Measurements from ENCODE around the gene BCL11A.

Gene BCL11A

DNA sequence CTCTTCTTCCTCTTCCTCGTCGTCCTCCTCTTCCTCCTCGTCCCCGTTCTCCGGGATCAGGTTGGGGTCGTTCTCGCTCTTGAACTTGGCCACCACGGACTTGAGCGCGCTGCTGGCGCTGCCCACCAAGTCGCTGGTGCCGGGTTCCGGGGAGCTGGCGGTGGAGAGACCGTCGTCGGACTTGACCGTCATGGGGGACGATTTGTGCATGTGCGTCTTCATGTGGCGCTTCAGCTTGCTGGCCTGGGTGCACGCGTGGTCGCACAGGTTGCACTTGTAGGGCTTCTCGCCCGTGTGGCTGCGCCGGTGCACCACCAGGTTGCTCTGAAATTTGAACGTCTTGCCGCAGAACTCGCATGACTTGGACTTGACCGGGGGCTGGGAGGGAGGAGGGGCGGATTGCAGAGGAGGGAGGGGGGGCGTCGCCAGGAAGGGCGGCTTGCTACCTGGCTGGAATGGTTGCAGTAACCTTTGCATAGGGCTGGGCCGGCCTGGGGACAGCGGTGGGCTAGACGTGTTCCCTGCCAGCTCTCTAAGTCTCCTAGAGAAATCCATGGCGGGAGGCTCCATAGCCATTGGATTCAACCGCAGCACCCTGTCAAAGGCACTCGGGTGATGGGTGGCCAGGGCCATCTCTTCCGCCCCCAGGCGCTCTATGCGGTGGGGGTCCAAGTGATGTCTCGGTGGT lies 91.9 kb downstream of the BCL11A start:
- no peak for DNase-seq (ENCODE audit: low spot score)

DNA sequence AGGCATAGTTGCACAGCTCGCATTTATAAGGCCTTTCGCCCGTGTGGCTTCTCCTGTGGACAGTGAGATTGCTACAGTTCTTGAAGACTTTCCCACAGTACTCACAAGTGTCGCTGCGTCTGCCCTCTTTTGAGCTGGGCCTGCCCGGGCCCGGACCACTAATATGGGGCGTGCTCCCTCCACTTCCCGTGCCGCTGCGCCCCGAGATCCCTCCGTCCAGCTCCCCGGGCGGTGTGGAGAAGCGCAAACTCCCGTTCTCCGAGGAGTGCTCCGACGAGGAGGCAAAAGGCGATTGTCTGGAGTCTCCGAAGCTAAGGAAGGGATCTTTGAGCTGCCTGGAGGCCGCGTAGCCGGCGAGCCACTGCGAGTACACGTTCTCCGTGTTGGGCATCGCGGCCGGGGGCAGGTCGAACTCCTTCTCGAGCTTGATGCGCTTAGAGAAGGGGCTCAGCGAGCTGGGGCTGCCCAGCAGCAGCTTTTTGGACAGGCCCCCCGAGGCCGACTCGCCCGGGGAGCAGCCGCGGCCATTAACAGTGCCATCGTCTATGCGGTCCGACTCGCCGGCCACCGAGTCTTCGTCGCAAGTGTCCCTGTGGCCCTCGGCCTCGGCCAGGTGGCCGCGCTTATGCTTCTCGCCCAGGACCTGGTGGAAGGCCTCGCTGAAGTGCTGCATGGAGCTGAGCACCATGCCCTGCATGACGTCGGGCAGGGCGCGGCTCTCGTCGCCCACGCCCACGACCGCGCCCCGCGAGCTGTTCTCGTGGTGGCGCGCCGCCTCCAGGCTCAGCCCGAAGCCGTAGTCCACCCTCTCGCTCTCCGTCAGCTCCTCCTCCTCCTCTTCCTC lies 92.7 kb downstream of the BCL11A start:
- DNase-seq (ENCODE audit: low spot score) = no peak

DNA sequence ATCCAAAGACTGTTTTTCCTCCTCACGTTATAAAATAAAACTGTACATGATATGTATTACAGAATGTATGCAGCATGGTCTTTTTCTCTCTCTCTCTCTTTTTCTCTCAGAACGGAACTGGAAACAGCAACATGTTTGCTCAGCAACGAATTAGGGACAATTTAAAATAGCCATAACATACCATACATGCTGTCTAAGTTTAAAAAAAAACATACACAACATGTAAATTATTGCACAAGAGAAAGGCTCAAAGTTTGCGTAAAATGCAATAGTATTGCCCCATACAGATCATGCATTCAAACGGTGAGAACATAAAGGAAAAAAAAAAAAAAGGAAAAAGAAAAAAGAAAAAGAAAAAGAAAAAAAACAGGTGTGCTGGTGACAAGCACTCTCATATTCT lies 93.6 kb downstream of the BCL11A start:
- DNase-seq (ENCODE audit: low spot score) = no peak

DNA sequence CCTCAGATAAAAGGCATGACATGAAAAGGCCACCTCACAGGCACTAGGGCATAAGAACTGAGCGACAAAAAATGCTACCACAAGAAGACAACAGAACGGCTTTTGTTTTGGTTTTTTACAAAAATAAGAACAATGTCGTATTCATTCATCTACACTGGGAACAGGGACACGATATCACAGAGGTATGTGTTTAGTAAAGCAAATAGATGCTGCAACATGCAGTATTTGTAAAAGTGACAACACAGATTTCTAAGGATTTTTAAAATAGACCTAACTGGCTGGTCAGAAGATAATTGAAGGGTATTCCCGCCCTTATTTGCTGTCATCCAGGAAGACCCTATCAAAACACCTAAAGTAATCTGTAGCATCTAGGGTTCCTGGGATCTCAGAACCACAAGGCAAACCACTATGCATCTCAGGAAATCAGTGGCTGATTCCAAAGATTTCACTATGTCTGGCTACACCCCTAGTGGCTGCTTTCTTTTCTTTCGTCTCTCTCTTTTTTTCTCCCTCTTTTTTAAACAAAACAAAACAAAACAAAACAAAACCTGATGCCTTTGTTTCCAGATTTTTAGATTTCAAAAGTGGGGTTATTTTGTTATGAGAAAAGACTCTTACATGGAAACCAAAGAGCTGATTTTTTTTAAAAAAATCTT lies 97.2 kb downstream of the BCL11A start:
- DNase-seq (ENCODE audit: low spot score) = no peak

DNA sequence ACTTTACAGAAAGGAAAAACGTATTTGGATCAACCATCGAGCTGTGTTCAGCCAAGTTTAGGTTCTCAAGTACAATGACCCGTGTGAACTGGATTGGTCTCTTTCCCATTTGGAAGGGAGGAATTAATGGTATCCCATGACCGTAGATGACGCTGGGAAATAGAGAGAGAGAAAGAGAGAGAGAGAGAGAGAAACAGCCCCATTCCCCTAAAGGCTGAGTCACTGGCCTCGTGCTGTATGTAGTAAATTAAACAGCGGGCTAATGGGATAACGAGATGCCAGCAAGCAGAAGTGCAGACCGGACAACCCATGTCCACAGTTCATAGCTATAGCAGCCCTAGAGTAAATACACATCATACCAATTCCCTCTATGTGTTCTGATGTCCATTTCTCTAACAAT lies 99.6 kb downstream of the BCL11A start:
- no peak for DNase-seq (ENCODE audit: low spot score)

DNA sequence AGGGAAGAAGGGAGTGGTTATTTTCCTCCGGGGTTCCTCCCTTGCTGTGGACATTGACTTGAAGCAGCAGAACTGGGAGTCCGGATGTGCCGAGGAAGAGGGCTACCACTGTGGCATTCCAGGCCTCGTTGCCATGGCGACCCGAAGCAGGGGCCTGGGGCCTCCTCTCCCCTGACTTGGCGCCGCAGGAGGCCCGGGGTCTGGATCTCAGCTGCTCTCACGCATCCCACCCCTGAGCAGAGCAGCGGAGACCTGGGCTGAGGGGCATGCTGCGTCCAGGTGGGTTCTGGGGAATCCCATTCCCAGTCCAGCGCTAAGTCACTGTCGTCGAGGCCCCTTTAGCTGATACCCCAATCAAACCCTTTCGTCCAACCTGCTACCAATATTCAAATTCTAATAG lies 100.2 kb downstream of the BCL11A start:
- no peak for DNase-seq (ENCODE audit: low spot score)

DNA sequence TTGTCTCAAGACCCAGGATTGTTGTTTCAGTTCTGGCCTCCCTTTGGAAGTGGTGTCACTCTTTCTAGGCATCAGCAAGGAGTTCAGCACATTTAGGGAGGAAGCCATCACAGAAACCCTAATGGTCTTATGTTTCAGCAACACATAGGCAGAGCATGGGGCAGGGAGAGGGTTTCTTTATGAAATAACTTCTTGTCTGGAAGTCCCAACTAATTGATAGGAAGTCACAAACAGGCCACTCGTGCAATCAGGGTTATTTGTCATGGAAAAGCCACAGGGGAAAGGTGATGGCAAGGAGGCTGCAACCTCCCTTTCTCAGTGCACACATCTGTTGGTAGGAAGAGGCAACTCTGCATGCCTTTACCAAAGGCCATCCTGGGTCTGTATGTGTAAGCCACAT lies 103.0 kb downstream of the BCL11A start:
- no peak for DNase-seq (ENCODE audit: low spot score)

DNA sequence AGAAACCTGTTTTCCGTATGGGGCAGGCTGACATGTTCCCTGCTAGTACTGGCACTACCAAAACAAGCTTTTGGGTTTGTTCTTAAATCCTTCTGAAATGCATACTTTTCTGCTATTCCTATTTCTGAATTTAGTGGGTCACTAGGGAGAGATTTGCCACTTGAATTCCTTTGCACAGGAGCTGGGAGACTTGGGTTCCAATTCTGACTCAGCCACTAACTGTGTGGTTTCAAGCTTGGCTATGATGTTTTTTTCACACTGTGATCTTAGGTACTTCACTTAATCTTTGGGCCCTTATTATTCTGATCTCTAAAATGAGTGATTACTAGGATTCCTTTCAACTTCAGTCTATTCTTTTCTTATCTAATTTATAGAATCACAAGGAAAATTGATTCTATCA lies 105.5 kb downstream of the BCL11A start:
- DNase-seq (ENCODE audit: low spot score) = no peak

DNA sequence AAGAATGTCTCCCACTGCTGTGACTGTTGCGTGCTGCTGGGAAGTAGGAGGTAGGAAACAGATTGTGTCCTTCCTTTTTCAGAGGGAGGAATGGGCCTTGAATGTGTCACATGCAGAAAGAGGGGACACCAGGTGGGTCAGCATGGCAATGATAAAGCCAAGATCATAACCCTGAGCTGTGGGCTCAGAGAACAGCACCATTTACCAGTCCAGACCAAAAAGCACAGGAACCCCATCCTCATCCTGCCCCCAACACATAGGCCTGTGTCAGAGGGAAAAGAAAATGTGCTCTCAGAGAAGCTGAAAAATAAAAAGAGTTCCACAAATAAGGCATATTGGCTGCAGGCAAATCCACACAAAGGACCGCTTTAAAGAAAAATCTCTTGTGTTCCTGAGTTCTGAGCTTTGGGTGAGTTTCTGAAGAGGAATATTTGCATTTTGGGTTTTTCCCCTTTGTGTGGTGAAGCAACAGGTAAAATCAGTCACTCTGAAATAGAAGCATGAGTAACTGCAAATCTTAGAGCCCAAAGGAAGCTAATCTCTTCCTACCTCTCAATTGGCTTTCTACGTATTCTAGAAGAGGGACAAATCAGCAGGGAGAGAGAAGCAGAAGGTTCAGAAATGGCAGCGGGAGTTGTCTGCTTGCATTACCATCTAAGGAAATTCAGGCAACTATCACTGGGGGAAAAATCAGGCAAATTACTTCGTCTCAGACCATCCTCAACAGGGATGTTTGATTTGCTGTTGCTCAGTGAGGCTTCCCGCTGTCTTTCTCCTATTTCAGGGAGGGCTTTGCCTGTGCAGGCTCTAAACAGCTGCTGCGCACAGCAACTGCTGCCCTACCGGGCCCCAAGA lies 106.8 kb downstream of the BCL11A start:
- no peak for DNase-seq (ENCODE audit: low spot score)

DNA sequence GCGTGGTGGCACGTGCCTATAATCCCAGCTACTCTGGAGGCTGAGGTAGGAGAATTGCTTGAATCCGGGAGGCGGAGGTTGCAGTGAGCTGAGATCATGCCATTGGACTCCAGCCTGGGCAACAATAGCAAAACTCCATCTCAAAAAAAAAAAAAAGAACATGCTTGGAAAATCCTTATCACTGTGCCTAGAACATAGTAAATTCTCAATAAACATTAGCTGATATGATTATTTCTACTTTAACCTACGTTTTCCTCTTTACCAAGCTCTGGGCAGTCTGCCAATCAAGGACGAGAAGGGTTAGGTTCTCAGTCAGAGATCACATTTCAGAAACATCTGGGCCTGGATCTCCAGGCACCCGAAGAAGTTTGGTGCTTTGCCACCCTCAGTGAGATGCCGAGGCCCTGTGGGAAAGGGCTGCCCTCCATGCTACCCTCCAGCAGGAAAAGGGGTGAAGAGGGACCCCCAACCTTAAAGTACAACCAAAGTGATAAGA lies 107.7 kb downstream of the BCL11A start:
- DNase-seq (ENCODE audit: low spot score) = peak; percentile 39

DNA sequence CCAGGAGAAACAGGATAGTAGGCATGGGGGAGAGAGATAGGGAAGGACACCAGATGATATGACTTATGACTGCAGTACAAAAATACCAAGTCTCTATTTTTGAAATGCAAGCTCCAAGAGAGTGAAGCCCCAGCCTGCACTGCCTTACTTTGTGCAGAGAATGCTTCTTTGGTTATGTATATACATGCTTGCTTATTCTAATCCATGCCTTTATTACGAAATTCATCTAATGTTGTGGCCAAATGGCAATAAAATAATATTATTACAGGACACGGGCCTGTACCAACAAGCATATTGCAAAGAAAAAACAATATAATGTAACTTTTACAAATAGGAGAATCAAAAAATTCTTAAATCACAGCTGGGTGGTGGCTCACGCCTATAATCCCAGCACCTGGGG lies 110.8 kb downstream of the BCL11A start:
- no peak for DNase-seq (ENCODE audit: low spot score)

DNA sequence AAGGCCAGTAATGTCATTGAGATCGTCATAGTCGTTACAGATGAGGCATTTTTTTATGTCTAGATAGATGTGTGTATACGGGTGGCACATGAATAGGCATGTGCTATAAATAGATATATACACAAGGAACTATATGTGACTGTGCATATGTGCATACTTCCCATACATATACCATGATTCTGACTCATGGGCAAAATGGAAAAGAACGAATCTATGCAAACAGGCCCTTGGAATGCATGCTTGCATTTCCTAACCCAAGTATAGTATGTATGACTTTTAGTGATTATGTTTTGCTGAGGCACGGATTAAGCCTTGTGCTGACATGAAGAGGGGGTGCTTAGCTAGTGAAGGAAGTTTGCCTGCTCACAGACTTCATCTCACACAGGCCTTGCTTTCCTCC lies 111.7 kb downstream of the BCL11A start:
- no peak for DNase-seq (ENCODE audit: low spot score)

DNA sequence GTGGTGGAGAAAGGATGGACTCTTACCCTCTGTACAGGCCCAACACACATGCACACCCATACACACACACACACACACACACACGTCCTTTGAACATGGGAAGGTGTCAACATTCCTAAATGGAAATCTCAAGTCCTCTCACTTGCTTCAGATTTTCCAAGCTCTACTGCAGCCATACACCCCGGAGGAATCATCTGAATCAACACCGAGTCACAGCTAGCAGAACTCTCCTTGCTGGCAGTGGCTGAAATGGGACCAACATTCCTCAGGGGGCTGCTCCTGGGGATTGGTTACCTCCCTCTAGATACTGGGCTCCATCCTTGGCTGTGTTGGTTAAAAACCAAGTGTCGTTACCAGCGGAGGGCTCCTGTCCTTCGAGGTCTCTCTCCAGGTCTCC lies 112.7 kb downstream of the BCL11A start:
- no peak for DNase-seq (ENCODE audit: low spot score)

DNA sequence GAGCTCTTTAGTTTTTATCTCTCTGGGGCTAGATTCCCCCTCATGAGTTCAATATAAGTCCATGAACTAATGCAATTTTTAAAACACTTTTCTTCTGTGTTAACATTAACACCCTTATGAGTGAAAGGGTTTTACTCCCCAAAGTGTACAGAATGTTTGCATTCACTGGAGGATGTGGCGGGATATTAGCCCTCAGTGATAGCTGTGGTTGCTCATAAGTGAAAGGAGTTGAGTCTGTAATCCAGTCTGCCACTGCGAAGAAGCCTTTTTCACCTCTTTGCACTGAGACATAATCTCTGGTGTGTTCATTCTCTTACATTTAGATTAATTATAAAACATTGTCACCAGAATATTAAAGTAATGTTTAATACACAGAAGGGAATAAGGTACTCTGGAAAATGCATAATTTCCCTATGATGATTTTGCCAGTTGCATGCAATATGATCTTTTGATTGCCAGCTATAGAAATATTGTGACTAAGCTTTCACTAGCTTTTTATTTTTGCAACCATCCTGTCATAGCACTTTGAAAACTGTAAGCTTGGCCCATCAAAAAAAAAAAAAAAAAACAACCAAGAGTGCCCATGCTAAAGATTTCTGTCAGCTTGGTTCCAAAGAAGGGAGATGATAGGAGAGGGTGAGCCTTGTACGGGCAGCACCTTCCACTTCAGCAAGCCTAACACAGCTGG lies 113.2 kb downstream of the BCL11A start:
- no peak for DNase-seq (ENCODE audit: low spot score)

DNA sequence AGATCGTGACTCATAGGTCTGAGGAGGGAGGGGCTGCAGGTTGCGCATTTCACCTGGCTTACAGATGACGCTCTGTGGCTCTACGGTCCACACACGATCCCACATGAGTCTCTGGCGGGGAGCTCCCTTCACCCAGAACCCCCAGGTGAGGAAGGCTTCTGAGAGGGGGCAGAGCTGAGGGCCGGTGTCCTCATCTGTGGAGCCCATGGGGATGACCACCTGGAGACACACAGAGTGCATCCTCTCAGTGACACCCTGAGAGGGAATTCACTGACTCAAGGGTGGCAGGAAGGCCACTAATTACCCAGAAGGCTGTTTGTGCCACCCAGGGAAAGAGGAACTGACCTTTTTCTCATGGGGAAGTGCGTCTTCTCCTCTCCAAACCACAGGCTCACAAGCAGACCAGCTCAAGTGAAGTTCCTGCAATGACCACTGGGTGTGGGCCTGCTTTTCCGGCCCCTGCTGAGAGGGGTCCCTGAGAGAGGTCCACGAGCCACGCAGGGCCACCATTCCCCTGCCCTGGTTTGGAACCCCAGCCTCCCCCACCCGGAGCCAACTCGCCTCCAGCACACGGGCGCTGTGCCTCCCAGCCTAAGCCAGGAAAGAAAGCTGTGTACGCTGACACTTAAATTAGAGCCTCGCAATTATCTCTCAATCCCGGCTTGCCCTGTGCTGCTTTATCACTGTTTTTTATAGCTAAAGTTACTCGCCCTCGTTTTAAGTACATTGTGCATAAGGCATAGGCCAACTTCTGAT lies 114.1 kb downstream of the BCL11A start:
- DNase-seq (ENCODE audit: low spot score) = peak; percentile 47

DNA sequence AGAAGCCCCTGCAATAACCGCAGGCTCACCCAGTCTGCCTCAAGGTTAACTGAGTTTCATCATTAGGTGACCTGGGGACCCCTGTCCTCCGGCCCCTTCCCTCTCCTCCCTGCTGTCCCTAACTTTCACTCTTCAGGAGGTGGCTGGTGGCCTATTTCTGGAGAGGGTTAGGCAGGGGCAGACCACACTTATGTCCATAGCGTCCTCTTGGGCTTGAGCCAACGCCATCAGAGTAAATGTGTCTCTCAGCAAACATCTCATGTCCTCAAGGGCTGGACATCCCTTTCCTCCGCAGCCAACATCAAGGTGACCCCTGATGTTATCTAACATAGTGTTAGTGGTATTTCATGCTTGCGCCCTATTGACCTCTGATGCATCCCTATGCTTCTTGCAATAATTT lies 114.8 kb downstream of the BCL11A start:
- DNase-seq (ENCODE audit: low spot score) = no peak

DNA sequence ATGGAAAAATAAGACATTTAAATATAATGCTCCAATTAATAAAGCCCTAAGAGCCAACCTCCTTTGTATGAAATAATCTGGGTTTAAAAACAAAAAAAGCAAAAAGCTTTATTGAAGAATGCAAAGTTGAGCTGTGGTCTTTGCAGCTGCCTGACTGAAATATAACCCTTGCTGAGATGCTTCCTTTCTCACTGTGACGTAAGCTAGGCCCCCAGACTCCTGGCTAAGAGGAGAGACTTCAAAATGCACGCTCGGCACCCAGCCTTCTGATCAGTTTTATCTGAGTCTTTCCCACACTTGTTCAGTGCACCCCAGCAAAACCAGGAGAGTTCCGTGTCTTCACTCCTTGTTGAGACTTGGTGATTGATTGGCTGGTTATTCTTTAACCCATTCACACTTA lies 115.3 kb downstream of the BCL11A start:
- DNase-seq (ENCODE audit: low spot score) = no peak

DNA sequence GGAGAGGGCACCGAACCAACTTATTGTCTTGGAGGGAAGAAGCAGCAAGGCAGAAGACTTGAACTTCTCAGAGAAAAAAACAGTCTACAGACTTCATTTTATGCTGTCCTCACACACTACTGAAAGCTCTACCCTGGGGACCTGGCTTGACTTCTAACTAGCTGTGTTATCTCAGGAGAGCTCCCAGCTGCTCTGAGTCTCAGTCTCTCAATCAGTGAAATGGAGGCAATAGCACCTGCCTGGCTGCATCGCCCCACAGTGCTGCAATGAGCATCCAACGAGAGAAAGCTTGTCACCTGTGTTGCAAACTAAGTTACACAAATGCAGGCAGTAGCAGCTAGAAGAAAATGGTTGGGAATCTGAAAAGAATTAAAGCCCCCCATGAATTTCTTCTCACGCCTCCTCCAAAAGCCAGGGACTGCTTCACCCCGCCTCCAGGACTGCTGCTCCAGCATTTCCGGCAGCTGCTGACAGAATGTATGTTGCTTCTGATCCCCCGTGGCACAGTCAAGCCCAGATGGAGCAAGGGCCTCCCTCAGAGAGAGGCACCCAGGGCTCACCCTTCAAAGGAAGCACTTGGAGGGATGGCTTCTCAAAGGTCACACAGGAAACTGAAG lies 116.3 kb downstream of the BCL11A start:
- no peak for DNase-seq (ENCODE audit: low spot score)

DNA sequence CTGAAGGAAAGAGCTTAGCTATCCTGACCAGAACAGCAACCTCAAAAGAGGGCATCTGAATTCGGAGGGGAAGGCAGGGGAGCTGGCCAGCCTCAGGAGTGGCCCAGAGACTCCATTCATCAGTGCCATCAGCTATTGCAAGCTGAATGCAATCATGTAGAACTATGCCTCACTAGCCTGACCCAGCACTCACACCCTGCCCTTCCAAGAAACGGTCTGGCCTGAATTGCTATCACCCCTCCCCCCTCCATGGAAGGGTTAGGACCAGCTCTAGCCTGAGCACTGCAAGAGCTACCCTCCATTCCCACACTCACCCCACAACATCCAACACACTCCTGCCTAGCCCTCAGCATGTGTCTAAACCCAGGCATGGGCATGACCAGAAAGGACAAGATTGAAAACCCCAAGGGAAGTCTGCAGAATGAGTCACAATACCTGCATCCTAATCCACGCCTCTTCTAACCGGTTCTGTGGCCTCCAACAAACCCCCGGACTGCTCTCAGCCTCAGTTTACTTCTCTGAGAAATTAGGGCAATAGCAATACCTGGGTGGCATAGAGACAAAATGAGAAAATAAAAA lies 120.3 kb downstream of the BCL11A start:
- no peak for DNase-seq (ENCODE audit: low spot score)

DNA sequence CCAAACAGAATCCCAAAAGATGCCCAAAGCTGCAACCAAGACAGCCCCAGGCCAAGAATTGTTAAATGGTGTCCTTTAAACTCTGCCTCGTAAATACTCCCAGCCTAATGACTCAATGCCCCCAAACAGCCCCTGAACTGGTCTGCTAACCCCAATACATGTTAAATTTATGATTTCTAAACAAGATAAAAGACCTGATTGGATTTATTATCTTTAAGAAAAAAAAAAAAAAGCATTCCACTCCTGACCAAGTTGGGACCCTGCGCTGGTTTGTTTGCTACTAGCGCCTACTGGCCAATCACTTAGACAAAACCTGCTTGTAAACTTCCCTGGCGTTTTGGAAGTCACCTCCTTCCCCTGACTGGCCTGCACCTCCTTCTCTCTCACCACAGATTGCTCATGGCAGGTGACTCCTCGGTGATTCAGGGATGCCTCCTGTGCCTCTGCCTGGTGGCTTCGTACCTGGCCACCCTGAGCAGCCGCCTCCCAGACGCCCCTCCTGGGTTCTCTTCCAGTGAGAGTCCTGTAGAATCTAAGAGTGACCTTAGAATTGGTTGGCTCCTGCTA lies 121.3 kb downstream of the BCL11A start:
- no peak for DNase-seq (ENCODE audit: low spot score)
